Endothelial cell (in vitro differentiated cells): Measurements from ENCODE around the gene UGT1A9. TPM values are rescaled to one million over a fixed set of nuclear protein-coding genes. Genes with fewer than 3 reads are reported as not detected.

ENCODE experiments used
- DNase-seq: peaks from one replicate; pipeline ENCODE4 v3.0.0; 2021; ENCODE audit warnings: low spot score
- H3K27ac Mint-ChIP-seq: one replicate; pipeline ENCODE4 v1.8.0; 2021; ENCODE audit warnings: mixed read lengths, inconsistent platforms; ENCODE audit not compliant: unreplicated experiment
- H3K27me3 Mint-ChIP-seq: one replicate; pipeline ENCODE4 v1.8.0; 2021; ENCODE audit warnings: mild to moderate bottlenecking, moderate library complexity, mixed read lengths, inconsistent platforms; ENCODE audit not compliant: unreplicated experiment
- H3K36me3 Mint-ChIP-seq: one replicate; pipeline ENCODE4 v1.8.0; 2021; ENCODE audit warnings: mild to moderate bottlenecking, low read depth, mixed read lengths, inconsistent platforms; ENCODE audit not compliant: unreplicated experiment
- H3K4me1 Mint-ChIP-seq: one replicate; pipeline ENCODE4 v1.8.0; 2021; ENCODE audit warnings: mild to moderate bottlenecking, mixed read lengths, inconsistent platforms; ENCODE audit not compliant: unreplicated experiment
- H3K4me3 Mint-ChIP-seq: one replicate; pipeline ENCODE4 v1.8.0; 2021; ENCODE audit warnings: mild to moderate bottlenecking, mixed read lengths, inconsistent platforms; ENCODE audit not compliant: unreplicated experiment
- H3K9me3 Mint-ChIP-seq: one replicate; pipeline ENCODE4 v1.8.0; 2021; ENCODE audit warnings: mixed read lengths, inconsistent platforms; ENCODE audit not compliant: unreplicated experiment
- total RNA-seq: library from RNA; stranded (reverse); fragmentation: NEBNext Ultra II Directional; extraction: Animal tissue kit (Norgen Biotek cat#: 25700); gene quantifications from one replicate; pipeline ENCODE4 v1.2.1, GENCODE V29; 2021; ENCODE audit not compliant: unreplicated experiment
- TF ChIP-seq, protein P1 (sequence below): fragments of 200-600 bp; sonication (generic); IDR thresholded peaks from one replicate; pipeline ENCODE4 v1.5.0; 2021; ENCODE audit warnings: antibody characterized with exemption; ENCODE audit not compliant: unreplicated experiment

UGT1A9 gene
- total RNA-seq, 1 donor from 2014 or later, result not detected

DNA sequence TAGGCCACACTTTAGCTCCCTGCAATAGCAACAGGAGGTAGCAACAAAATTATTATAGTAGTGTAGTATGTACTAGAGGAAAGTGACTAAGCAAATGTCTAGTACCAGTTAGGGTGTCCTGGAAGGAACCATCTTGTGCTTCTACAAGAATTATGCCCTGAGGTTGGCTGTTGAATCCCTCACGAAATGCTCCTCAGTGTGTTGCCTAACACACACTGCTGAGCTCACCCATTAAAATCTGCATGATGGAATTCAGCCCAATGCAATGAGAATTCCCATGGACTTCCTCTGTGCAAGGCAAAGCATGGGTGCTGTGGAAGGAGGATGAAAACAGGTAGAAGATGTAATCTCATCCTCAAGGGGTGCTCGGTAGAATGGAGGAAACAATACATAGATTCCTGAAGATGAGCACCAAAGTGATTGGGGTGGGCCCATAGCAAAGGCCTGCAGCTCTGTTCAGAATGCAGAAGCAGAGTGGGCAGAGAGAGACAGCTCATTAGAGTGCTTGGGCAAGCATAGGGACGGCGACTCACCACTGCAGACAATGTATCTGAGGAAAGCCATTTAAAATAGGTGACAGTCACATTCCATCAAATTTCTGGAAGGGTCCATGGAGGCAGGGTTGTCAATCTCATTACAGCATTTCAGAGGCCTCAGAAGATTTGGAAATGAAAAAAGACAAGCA is 8.8 kb downstream of the UGT1A9 start:
- H3K4me3 Mint-ChIP-seq, result no peak overlapping the region
- H3K27ac Mint-ChIP-seq, result no peak overlapping the region
- DNase-seq, result no peak
- no peaks in the 10 kb centered on the region for H3K27me3 Mint-ChIP-seq
- no peaks in the 10 kb centered on the region for H3K4me1 Mint-ChIP-seq
- no peaks in the 10 kb centered on the region for H3K36me3 Mint-ChIP-seq
- TF ChIP-seq, protein P1, sequence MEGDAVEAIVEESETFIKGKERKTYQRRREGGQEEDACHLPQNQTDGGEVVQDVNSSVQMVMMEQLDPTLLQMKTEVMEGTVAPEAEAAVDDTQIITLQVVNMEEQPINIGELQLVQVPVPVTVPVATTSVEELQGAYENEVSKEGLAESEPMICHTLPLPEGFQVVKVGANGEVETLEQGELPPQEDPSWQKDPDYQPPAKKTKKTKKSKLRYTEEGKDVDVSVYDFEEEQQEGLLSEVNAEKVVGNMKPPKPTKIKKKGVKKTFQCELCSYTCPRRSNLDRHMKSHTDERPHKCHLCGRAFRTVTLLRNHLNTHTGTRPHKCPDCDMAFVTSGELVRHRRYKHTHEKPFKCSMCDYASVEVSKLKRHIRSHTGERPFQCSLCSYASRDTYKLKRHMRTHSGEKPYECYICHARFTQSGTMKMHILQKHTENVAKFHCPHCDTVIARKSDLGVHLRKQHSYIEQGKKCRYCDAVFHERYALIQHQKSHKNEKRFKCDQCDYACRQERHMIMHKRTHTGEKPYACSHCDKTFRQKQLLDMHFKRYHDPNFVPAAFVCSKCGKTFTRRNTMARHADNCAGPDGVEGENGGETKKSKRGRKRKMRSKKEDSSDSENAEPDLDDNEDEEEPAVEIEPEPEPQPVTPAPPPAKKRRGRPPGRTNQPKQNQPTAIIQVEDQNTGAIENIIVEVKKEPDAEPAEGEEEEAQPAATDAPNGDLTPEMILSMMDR, result no peak
- H3K9me3 Mint-ChIP-seq, result no peaks in the 10 kb centered on the region

DNA sequence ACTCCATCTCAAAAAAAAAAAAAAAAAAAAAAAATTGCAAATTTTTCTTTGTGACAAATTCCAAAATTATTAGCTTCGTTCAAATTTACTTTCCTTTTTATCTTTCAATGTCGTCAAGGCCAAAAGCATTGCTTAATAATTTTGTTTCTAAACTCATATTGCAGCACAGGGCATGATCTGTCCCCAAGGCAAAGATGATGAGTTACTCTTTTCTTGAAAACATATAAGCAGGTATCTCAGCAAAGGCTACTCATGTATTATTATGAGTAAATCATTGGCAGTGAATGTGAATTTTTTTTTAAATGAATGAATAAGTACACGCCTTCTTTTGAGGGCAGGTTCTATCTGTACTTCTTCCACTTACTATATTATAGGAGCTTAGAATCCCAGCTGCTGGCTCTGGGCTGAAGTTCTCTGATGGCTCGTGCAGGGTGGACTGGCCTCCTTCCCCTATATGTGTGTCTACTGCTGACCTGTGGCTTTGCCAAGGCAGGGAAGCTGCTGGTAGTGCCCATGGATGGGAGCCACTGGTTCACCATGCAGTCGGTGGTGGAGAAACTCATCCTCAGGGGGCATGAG is 9.9 kb downstream of the UGT1A9 start, which contains the start of gene UGT1A7:
TSS of gene UGT1A7 (plus strand) at position 381 of the 579 bp plus-strand sequence. CDS start at position 418, 37 bp downstream.
- H3K27ac Mint-ChIP-seq, result no peak within 1 kb of the TSS
- no peak for DNase-seq
- TF ChIP-seq, protein P1, result no peak
- H3K36me3 Mint-ChIP-seq, result no peaks in the 10 kb centered on the region
- H3K4me1 Mint-ChIP-seq, result no peaks in the 10 kb centered on the region
- no peak within 1 kb of the TSS for H3K4me3 Mint-ChIP-seq
- no peaks in the 10 kb centered on the region for H3K27me3 Mint-ChIP-seq
- no peaks in the 10 kb centered on the region for H3K9me3 Mint-ChIP-seq

DNA sequence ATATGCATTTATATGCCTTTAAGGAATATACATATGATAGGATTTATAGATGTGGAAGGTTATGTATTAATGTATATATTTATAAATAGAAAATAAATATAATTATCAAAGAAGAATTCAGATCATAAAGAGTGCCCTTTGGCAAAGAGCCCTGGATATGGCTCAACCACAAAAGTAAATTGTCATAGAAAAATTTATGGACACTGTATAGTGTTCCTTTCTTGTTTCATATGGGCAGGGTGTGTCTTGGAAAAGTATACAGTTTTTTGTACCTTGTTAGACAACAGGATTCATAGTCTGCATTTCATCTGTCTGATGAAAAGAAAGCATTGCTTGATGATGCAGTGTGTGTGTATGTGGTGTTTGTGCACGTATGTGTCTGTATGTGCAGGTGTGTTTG is 12.9 kb downstream of the UGT1A9 start:
- Mint-ChIP-seq H3K27me3 (no peaks in the 10 kb centered on the region), H3K27ac (no peak overlapping the region), H3K4me1 (peaks cover 3% of the 10 kb centered on the region), H3K9me3 (no peaks in the 10 kb centered on the region), H3K36me3 (no peaks in the 10 kb centered on the region), H3K4me3 (no peak overlapping the region)
- DNase-seq, result no peak
- TF ChIP-seq, protein P1, result no peak

DNA sequence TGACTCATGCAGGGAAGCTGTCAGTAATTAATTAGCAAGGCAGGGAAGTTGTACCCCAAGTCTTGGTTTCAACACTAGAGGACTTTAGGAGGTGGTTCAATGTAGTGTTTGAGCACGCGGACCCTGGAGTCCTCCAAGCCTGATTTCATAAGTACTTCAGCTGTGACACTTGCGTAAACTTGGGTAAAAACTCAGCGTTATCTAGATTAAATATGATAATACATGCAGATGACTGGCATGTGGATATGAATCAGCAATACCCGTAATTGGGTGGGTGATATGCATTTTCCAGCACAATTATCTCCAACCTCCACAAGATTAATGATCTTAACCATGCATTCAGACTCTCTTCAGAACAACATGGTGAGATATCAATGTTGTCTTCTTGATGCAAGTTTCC is 15.2 kb downstream of the UGT1A9 start:
- Mint-ChIP-seq H3K36me3 (no peaks in the 10 kb centered on the region), H3K4me3 (no peak overlapping the region), H3K4me1 (peaks cover 3% of the 10 kb centered on the region), H3K27me3 (no peaks in the 10 kb centered on the region), H3K9me3 (no peaks in the 10 kb centered on the region), H3K27ac (no peak overlapping the region)
- TF ChIP-seq, protein P1, result no peak
- DNase-seq, result no peak

DNA sequence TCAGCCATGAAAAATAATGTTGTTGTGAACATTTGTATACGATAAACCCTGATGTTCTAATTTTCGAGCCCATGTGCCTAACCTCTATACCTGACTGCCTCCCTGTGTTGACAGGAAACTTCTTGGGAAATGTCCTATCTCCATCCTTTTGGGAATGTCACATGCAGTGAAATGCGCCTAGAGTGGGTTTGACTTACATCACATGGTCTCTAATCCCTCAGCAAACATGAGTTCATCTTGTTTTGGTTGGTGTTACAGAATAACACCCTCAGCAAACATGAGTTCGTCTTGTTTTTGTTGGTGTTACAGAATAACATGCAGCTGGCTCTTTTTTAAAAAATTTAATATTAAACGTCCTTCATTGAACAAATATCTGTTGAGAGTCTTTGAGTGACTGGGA is 16.6 kb downstream of the UGT1A9 start:
- Mint-ChIP-seq H3K27ac (no peak overlapping the region), H3K27me3 (no peaks in the 10 kb centered on the region), H3K9me3 (no peaks in the 10 kb centered on the region), H3K36me3 (no peaks in the 10 kb centered on the region), H3K4me3 (no peak overlapping the region), H3K4me1 (peaks cover 3% of the 10 kb centered on the region)
- no peak for DNase-seq
- TF ChIP-seq, protein P1, result no peak
